Measurements from ENCODE around the gene SNX27. TPM values are rescaled to one million over a fixed set of nuclear protein-coding genes. Genes with fewer than 3 reads are reported as not detected.

SNX27 gene
- total RNA-seq, 2 donors from 2014 or later, result 41.2 to 47.3 TPM

DNA sequence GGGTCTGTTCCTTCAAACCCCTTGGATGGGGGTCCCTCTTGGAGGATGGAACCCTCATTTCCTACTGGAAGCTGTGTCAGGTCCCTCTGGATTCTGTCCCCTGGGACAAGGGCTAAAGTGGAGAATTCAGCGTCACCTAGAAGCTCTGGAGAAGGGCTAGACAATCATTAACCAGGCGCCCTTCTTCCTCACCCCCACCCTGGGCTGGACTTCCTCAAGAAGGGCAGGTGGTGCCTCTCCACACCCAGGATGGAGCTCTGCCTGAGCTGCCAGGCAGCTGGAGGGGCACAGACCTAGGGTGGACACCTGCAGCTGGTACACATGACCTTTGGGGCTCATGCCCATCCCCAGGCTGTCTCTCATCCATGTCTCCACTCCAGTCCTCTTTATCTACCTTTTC lies 101.2 kb downstream of the SNX27 start:
- no peaks in the 10 kb centered on the region for H3K36me3 ChIP-seq (ENCODE audit: control insufficient read depth, insufficient read depth, low read length)
- Mint-ChIP-seq H3K27ac (no peak overlapping the region), H3K4me3 (no peak overlapping the region), H3K4me1 (peaks cover 16% of the 10 kb centered on the region), H3K36me3 (ENCODE audit: low read depth) (no peaks in the 10 kb centered on the region), H3K27me3 (ENCODE audit: insufficient read depth) (peaks cover 15% of the 10 kb centered on the region), H3K9me3 (no peaks in the 10 kb centered on the region)
- peaks cover 10% of the 10 kb centered on the region for H3K27me3 ChIP-seq (ENCODE audit: control insufficient read depth, insufficient read depth, low read length, poor library complexity, severe bottlenecking)
- H3K9ac ChIP-seq (ENCODE audit: extremely low read depth, low read length, poor library complexity, severe bottlenecking), result no peak overlapping the region
- TF ChIP-seq, protein P1, sequence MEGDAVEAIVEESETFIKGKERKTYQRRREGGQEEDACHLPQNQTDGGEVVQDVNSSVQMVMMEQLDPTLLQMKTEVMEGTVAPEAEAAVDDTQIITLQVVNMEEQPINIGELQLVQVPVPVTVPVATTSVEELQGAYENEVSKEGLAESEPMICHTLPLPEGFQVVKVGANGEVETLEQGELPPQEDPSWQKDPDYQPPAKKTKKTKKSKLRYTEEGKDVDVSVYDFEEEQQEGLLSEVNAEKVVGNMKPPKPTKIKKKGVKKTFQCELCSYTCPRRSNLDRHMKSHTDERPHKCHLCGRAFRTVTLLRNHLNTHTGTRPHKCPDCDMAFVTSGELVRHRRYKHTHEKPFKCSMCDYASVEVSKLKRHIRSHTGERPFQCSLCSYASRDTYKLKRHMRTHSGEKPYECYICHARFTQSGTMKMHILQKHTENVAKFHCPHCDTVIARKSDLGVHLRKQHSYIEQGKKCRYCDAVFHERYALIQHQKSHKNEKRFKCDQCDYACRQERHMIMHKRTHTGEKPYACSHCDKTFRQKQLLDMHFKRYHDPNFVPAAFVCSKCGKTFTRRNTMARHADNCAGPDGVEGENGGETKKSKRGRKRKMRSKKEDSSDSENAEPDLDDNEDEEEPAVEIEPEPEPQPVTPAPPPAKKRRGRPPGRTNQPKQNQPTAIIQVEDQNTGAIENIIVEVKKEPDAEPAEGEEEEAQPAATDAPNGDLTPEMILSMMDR (conservative IDR thresholded peaks at IDR 0.05), result no peak
- no peak overlapping the region for H3K27ac ChIP-seq (ENCODE audit: low read depth, low read length)
- H3K4me1 ChIP-seq (ENCODE audit: control insufficient read depth, insufficient read depth, low read length), result no peaks in the 10 kb centered on the region
- no peak for DNase-seq
- H3K9me3 ChIP-seq (ENCODE audit: control insufficient read depth, low read length), result no peaks in the 10 kb centered on the region
- 85% methylated on average over 2 of the region's 2 CpGs; no CpG with 5 or more reads in 1 of the 2 experiments for WGBS, 2 experiments (ENCODE audit: insufficient coverage in 1 of 2, insufficient read length in 1 of 2)
- H3K4me3 ChIP-seq (ENCODE audit: low read length), result no peak overlapping the region

DNA sequence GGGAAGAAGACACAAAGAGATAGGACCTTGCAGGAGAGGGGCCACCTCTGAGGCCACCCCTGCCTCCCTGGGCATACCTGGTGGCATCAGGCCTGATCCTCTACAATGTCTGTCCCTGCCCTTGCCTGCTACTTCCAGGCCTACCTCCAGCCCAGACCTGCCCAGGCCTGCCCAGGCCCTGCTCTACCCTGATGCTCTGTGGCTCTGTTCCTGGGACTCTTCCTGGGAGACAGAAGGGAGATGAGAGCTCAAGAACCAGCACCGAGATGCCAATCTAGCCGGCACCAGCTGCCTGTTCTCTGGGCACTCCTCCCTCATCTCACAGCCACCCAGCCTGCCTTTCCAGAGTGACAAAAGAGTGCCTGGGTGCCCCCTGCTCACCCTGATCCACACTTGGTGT lies 102.0 kb downstream of the SNX27 start:
- Histone ChIP-seq H3K9ac (ENCODE audit: extremely low read depth, low read length, poor library complexity, severe bottlenecking) (no peak overlapping the region), H3K27ac (ENCODE audit: low read depth, low read length) (no peak overlapping the region), H3K4me1 (ENCODE audit: control insufficient read depth, insufficient read depth, low read length) (no peaks in the 10 kb centered on the region), H3K36me3 (ENCODE audit: control insufficient read depth, insufficient read depth, low read length) (no peaks in the 10 kb centered on the region), H3K9me3 (ENCODE audit: control insufficient read depth, low read length) (no peaks in the 10 kb centered on the region), H3K4me3 (ENCODE audit: low read length) (no peak overlapping the region), H3K27me3 (ENCODE audit: control insufficient read depth, insufficient read depth, low read length, poor library complexity, severe bottlenecking) (peaks cover 19% of the 10 kb centered on the region)
- Mint-ChIP-seq H3K27me3 (ENCODE audit: insufficient read depth) (peaks cover 23% of the 10 kb centered on the region), H3K4me1 (peaks cover 16% of the 10 kb centered on the region), H3K27ac (no peak overlapping the region), H3K9me3 (no peaks in the 10 kb centered on the region), H3K4me3 (no peak overlapping the region), H3K36me3 (ENCODE audit: low read depth) (no peaks in the 10 kb centered on the region)
- TF ChIP-seq, protein P1 (conservative IDR thresholded peaks at IDR 0.05), result no peak
- WGBS, 2 experiments (ENCODE audit: insufficient coverage in 1 of 2, insufficient read length in 1 of 2), result 85 to 93% methylated on average over 2 of the region's 2 CpGs
- DNase-seq, result no peak

DNA sequence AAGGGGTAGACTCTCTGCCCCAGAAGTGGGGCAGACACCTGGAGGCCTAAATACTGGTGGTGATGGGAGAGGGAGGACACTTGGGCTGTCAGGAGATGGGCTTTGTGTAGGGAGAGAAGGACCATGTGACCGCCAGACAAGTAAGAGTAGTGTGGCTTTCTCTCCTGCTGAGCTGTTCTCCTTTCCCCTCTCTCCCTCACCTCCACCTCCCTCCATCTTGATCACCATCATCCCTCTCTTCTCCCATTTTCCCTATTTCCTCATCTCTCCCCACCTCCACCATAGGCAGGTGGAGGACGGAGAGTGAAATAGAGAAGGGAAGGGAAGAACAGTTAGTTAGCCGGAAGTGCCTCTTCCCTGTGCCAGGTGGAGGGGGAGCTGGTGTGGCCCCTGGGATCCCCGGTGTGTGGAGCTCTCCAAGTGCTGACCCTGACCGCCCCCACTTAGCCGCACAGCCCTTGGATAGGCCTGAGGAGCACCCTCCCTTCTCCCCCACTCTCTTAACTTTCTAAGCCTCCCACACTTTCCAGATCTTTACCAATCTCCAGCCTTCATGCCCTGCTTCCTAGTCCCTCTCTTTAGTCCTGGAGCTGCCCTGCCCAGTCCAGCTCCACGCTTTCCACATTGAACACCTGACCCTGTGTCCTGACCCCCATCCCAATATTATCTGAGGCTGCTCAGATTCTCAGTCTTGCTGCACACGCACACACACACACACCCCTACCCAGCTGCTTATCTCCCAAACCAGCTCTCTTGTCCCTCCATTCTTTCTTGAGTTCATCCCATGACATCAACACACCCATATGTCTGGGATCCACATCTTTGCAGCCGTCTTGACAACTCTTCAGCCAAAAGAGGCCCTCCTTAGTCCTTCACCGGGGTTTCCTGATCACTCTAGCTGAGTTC lies 103.2 kb downstream of the SNX27 start:
- Histone ChIP-seq H3K9me3 (ENCODE audit: control insufficient read depth, low read length) (no peaks in the 10 kb centered on the region), H3K9ac (ENCODE audit: extremely low read depth, low read length, poor library complexity, severe bottlenecking) (no peak overlapping the region), H3K4me1 (ENCODE audit: control insufficient read depth, insufficient read depth, low read length) (no peaks in the 10 kb centered on the region), H3K27ac (ENCODE audit: low read depth, low read length) (no peak overlapping the region), H3K4me3 (ENCODE audit: low read length) (no peak overlapping the region), H3K27me3 (ENCODE audit: control insufficient read depth, insufficient read depth, low read length, poor library complexity, severe bottlenecking) (peaks cover 31% of the 10 kb centered on the region), H3K36me3 (ENCODE audit: control insufficient read depth, insufficient read depth, low read length) (no peaks in the 10 kb centered on the region)
- TF ChIP-seq, protein P1 (conservative IDR thresholded peaks at IDR 0.05), result no peak
- Mint-ChIP-seq H3K27me3 (ENCODE audit: insufficient read depth) (peaks cover 34% of the 10 kb centered on the region), H3K27ac (no peak overlapping the region), H3K36me3 (ENCODE audit: low read depth) (no peaks in the 10 kb centered on the region), H3K4me3 (no peak overlapping the region), H3K9me3 (no peaks in the 10 kb centered on the region), H3K4me1 (peaks cover 16% of the 10 kb centered on the region)
- 85 to 92% methylated on average over 3 to 10 of the region's 10 CpGs for WGBS, 2 experiments (ENCODE audit: insufficient coverage in 1 of 2, insufficient read length in 1 of 2)
- no peak for DNase-seq
